OCI-LY7 (cell line): ENCODE measurements around the gene TMEM231.

Experiments
- CTCF ChIP-seq: fragments of 200-600 bp; sonication (generic); conservative IDR thresholded peaks from 2 replicates; pipeline ENCODE4 v1.5.1; 2014; ENCODE audit warnings: mild to moderate bottlenecking, antibody characterized with exemption, low read length, moderate library complexity, mixed read lengths
- EZH2phosphoT487 ChIP-seq: fragments of 200-600 bp; sonication (generic); IDR thresholded peaks from 2 replicates; pipeline ENCODE4 v1.6.1; 2018; ENCODE audit warnings: low read depth, borderline replicate concordance, mild to moderate bottlenecking, mixed run types, antibody characterized with exemption, low read length, moderate library complexity, mixed read lengths

- TF ChIP-seq CTCF, result no peak
- no peak for TF ChIP-seq EZH2phosphoT487
Measured at GRCh38 chr16:75527825-75528299, 28.2 kb downstream of the TMEM231 start.
